HG02642 (cell line): ENCODE data around the gene PTX4.
A peak's percentile ranks its signal among the peaks of the same experiment; 100 is the strongest.

Source experiments
- ATAC-seq: cut with Tn5 transposase; IDR thresholded peaks from one replicate; pipeline ENCODE4 v1.9.1; 2021; ENCODE audit warnings: mild to moderate bottlenecking; ENCODE audit not compliant: unreplicated experiment, poor library complexity

PTX4 gene

DNA sequence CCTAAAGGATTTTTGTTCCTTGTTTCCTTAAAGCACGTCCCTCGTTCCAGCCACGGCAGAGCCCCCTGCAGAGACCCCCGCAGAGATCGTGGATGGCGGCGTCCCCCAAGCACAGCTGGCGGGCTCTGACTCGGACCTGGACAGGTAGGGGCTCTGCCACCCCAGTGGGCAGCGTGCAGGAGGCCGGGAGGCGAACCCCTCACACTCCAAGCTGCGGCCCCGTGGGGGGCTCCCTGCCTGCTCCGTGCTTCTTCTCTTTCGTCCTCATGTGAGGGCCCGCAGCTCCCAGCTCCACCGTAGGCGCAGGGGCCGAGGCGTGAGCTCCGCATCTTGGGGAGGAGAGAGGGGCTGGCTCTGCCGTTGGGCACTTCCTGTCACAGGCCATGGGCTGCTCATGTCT, 12.9 kb upstream of the PTX4 start:
- no peak for ATAC-seq

DNA sequence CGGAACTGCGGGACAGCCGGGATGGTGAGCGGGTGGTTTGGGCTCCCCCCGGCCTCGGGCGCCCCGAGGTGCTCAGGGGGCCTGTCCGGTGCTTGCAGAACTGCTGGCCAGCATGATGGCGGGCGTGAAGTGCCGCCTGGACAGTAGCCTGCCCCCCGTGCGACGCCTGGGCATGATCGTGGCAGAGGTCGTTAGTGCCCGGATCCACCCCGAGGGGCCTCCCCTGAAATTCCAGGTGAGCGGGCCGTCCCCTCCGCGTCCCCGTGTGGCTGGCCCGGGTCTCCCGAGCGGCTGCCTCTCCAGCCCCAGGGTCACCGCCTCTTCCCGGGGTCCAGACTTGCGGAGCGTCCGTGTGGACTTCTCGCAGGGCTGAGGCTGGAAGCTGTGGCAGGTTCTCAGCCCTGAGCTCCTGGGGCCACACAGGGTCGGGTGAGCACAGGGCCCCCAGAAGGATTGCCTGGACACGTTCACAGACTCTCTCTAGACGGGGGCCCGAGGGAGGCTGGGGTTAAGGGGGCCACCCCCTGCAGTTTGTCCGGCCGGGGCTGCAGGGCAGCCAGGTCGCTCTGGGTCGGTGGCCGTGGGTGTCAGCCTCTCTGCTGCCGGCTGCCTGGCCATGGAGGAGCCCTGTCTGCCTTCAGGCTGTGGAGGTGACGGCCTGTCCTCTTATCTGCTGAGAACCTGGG, 11.9 kb upstream of the PTX4 start:
- no peak for ATAC-seq

- ATAC-seq = no peak
Measured at GRCh38 chr16:1499756-1500464, 11.2 kb upstream of the PTX4 start.

DNA sequence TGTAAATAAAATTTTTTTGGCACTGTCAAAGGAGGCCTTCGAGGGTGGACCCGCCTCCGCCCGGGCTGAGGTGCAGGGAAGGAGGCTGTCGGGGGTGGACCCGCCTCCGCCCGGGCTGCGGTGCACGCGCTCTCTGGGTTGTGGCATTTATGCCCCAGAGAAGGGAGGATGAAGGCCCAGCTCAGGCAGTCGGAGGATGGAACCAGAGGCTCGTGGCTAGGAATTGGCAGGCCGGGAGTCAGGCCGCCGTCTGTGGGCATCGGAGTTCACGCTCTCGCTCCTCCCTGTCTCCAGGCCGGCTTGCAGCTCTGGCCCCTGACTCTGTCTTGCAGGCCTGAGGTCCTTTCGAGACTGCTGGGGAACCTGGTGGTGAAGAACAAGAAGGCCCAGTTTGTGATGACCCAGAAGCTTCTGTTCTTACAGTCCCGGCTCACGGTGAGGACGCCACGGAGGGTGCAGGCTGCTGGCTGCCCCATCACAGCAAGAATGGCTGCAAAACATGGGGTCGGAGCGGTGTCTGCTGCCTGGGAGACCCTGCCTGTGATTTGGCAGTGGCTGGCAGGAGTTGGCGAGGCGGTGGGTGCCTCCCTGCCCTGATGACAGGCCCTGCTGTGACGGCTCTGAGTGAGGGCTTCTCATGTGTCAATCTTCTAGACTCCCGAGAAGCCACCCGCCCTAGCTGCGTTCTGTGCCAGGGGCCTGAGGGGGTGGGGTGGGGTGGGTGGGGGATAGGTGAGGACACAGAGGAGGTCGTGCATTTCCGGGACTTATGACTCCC, 10.3 kb upstream of the PTX4 start:
- no peak for ATAC-seq

- no peak for ATAC-seq
Measured at GRCh38 chr16:1497014-1497598, 8.4 kb upstream of the PTX4 start.

GRCh38 chr16:1496464-1496863, 7.7 kb upstream of the PTX4 start:
- ATAC-seq = no peak

GRCh38 chr16:1495889-1496262, 7.1 kb upstream of the PTX4 start:
- ATAC-seq = no peak

GRCh38 chr16:1495211-1495888, 6.6 kb upstream of the PTX4 start:
- ATAC-seq = no peak

- no peak for ATAC-seq
Measured at GRCh38 chr16:1494711-1495110, 6.0 kb upstream of the PTX4 start.

GRCh38 chr16:1494129-1494640, 5.4 kb upstream of the PTX4 start:
- no peak for ATAC-seq

- ATAC-seq = no peak
Measured at GRCh38 chr16:1493746-1494094, 5.0 kb upstream of the PTX4 start.

GRCh38 chr16:1492923-1493745, 4.4 kb upstream of the PTX4 start, which contains the start of gene TELO2:
Gene TELO2, plus strand, starts transcription at chr16:1493360. Its CDS starts 922 bp downstream, at chr16:1494282.
- ATAC-seq = peak; percentile 74

- no peak for ATAC-seq
Measured at GRCh38 chr16:1492082-1492922, 3.6 kb upstream of the PTX4 start.

GRCh38 chr16:1491327-1491726, 2.6 kb upstream of the PTX4 start:
- ATAC-seq = no peak

DNA sequence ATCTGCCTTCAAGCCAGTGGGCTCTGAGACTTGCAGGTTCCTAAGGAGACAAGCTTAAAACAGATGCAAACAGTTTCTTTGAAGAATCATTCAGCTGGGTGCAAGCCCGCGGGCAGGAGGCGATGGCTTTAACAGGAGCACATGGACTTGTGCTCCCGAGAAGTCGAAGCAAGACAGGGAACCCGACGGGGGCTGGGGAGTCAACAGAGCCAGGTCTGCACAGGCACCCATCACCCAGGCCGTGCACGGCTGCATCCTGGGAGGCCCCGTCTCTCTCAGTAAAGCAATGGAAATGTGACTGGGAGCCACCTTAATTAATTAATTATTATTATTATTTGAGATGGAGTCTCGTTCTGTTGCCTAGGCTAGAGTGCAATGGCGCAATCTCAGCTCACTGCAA, 333 bp upstream of the PTX4 start:
- no peak for ATAC-seq

DNA sequence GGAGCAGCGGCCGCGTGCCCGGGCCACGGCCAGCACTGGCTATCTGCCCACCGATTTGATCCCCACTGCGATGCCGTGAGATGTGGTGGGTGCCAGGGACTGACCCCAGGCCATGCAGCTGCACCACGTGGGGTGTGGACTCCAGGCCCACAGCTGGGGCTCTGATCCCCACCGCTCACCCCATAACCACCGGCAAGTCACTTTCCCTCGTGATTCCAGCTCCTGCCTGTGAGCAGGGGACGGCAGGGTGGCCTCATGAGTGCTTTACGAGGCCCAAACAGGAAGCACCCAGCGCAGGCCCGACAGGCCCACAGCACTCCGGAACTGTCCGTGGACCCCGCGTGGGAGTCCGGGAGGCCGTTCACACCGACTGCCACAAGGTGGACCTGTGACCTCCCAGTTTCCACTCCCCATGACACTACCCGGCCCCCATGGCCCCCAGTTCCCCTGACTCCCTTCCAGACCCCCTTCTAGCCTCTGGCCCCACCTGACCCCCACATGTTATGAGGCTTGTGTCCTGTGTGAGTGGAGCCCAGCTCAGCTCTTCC, 616 bp downstream of the PTX4 start:
- no peak for ATAC-seq

- ATAC-seq = no peak
Measured at GRCh38 chr16:1487395-1488053, 1.2 kb downstream of the PTX4 start.
